Measurements from ENCODE around the gene CD8A. TPM values are rescaled to one million over a fixed set of nuclear protein-coding genes. Genes with fewer than 3 reads are reported as not detected.

Gene CD8A
- total RNA-seq, 6 experiments from 2014 or later: not detected

- Mint-ChIP-seq H3K36me3 (ENCODE audit: low read depth) (no peaks in the 10 kb centered on the region), H3K9me3 (no peaks in the 10 kb centered on the region), H3K4me3 (no peak overlapping the region), H3K4me1 (ENCODE audit: low read depth) (no peaks in the 10 kb centered on the region), H3K27ac (no peak overlapping the region), H3K27me3 (ENCODE audit: insufficient read depth) (no peaks in the 10 kb centered on the region)
- TF ChIP-seq CTCF (IDR thresholded peaks at IDR 0.05): no peak
- no peak for DNase-seq
Observed at GRCh38 chr2:86760371-86760770, 30.3 kb downstream of the CD8A start.

DNA sequence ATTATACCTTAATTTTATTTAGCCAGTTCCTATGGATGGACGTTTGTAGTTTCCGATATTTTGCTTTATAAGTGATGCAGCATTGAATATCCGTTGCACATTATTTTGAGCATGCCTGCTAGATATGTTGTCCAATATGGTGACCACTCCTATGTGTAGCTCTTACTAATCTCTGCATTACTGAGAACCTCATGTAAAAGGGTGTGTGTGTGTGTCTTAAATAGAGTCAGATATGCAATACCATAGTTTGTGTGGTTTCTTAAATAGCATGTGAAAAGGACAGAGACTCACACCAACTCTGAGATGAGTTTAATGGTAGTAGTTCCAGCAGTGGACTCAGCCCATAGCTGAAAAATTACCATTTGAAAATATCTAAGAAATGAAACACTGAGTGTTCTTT, 32.3 kb downstream of the CD8A start:
- H3K4me3 Mint-ChIP-seq: no peak overlapping the region
- H3K27me3 Mint-ChIP-seq (ENCODE audit: insufficient read depth): peaks cover 1% of the 10 kb centered on the region; the same call in 1 of the 2 replicates
- H3K9me3 Mint-ChIP-seq: no peaks in the 10 kb centered on the region
- H3K36me3 Mint-ChIP-seq (ENCODE audit: low read depth): no peaks in the 10 kb centered on the region
- no peak overlapping the region for H3K27ac Mint-ChIP-seq
- no peak for TF ChIP-seq CTCF (IDR thresholded peaks at IDR 0.05)
- no peaks in the 10 kb centered on the region for H3K4me1 Mint-ChIP-seq (ENCODE audit: low read depth)
- no peak for DNase-seq

GRCh38 chr2:86753606-86754005, 37.1 kb downstream of the CD8A start:
- Mint-ChIP-seq H3K4me1 (ENCODE audit: low read depth) (peaks cover 3% of the 10 kb centered on the region; the same call in 1 of the 2 replicates), H3K36me3 (ENCODE audit: low read depth) (peaks cover 28% of the 10 kb centered on the region), H3K9me3 (peaks cover 12% of the 10 kb centered on the region), H3K4me3 (no peak overlapping the region), H3K27me3 (ENCODE audit: insufficient read depth) (peaks cover 1% of the 10 kb centered on the region; the same call in 1 of the 2 replicates), H3K27ac (no peak overlapping the region)
- no peak for TF ChIP-seq CTCF (IDR thresholded peaks at IDR 0.05)
- DNase-seq: no peak

GRCh38 chr2:86752934-86753333, 37.8 kb downstream of the CD8A start:
- no peak for DNase-seq
- peaks cover 12% of the 10 kb centered on the region for H3K9me3 Mint-ChIP-seq
- TF ChIP-seq CTCF (IDR thresholded peaks at IDR 0.05): no peak
- no peak overlapping the region for H3K4me3 Mint-ChIP-seq
- H3K27ac Mint-ChIP-seq: no peak overlapping the region
- H3K36me3 Mint-ChIP-seq (ENCODE audit: low read depth): peaks cover 28% of the 10 kb centered on the region
- peaks cover 10% of the 10 kb centered on the region for H3K4me1 Mint-ChIP-seq (ENCODE audit: low read depth)
- peaks cover 1% of the 10 kb centered on the region; the same call in 1 of the 2 replicates for H3K27me3 Mint-ChIP-seq (ENCODE audit: insufficient read depth)

DNA sequence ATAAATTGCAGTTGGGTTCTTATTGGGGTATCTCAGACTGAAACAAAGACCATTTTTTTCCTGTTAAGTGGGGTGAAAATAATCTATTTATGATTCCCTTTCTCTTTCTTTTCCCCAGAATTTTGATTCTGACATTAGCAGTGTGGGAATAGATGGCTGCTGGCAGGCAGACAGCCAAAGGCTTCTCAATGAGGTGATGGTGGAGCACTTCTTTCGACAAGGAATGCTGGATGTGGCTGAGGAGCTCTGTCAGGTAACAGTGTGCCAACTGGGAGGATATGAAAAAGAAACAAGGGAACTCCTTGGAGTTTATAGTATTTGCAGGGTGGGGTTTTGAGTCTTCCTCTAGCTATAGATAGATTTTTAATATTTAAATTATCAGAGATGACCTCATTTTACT, 38.9 kb downstream of the CD8A start:
- H3K27ac Mint-ChIP-seq: no peak overlapping the region
- no peak for DNase-seq
- no peak overlapping the region for H3K4me3 Mint-ChIP-seq
- H3K4me1 Mint-ChIP-seq (ENCODE audit: low read depth): peaks cover 17% of the 10 kb centered on the region
- TF ChIP-seq CTCF (IDR thresholded peaks at IDR 0.05): no peak
- H3K9me3 Mint-ChIP-seq: peaks cover 12% of the 10 kb centered on the region
- peaks cover 28% of the 10 kb centered on the region for H3K36me3 Mint-ChIP-seq (ENCODE audit: low read depth)
- H3K27me3 Mint-ChIP-seq (ENCODE audit: insufficient read depth): peaks cover 1% of the 10 kb centered on the region; the same call in 1 of the 2 replicates
